Esophagus muscularis mucosa (tissue), 3 donors: Measurements from ENCODE around the gene TERB2.
"Not testable (repeated sequence)": the region's sequence is repeated elsewhere in the genome, so short reads cannot be mapped to it uniquely, and the experiment has no call there.

Source experiments
- EP300 ChIP-seq: sonication (generic); formaldehyde crosslinking; IDR thresholded peaks from one replicate; pipeline ENCODE4 v1.6.1; 2017; ENCODE audit warnings: antibody characterized with exemption
- POLR2AphosphoS5 ChIP-seq, 2 donors: sonication (generic); formaldehyde crosslinking; IDR thresholded peaks; one replicate each; pipeline ENCODE4 v1.6.1; 2017; ENCODE audit warnings: antibody characterized with exemption in 2 of 2

DNA sequence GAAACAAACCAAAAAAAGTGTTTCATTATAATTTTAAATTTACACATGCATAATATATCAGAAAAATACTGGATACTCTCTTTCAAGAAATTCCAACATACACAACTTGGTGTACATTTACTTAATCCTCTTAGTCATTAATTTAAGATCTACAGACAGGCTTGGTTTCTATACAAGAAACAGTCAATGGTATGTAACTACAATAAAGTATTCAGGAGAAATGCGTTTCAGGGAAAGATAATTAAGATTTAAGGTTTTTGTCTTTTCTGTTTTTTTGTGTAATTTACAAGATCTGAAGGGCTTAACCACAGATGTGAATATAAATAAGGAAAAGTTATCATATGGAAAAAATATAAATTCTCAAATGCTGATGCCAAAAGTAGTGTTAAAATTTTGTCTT is 44.3 kb upstream of the TERB2 start:
- not testable (repeated sequence) for TF ChIP-seq POLR2AphosphoS5 (IDR thresholded peaks at IDR 0.05); EP300
